ENCODE results near the gene FKBP1B. TPM values are rescaled to one million over a fixed set of nuclear protein-coding genes. Genes with fewer than 3 reads are reported as not detected.

Gene FKBP1B
- total RNA-seq, 2 experiments from 2014 or later = 0.47 TPM; not detected in 1

- intact Hi-C loops (cut with DNase I, micrococcal nuclease) = loop anchor here in 1 of 2 experiments (5.0 kb wide), 2 partner anchors 104 to 119 kb away; partner anchors contain the start of genes ATAD2B and UBXN2A
- ChIA-PET CTCF (interaction anchor here (0.5 to 2.3 kb wide), 2 partner anchors 30 to 38 kb away, joined by 3 to 14 read pairs; partner anchors contain the start of genes SF3B6 and TP53I3), POLR2A (interaction anchor here (2.0 to 4.8 kb wide), 2 partner anchors 31 to 119 kb away, joined by 38 to 77 read pairs; partner anchors contain the start of genes ATAD2B and SF3B6)
- peaks cover 30% of the 10 kb centered on the region for H3K4me1 ChIP-seq (ENCODE audit: insufficient read depth, low read length)
- no peaks in the 10 kb centered on the region for H3K9me3 ChIP-seq (ENCODE audit: control insufficient read depth in 1 of 2, insufficient read depth in 1 of 2, low read length in 2 of 2)
- peaks cover 10 to 21% of the 10 kb centered on the region in 2 experiments for H3K27me3 ChIP-seq (ENCODE audit: control insufficient read depth in 1 of 2, insufficient read depth in 2 of 2, low read length in 2 of 2)
- ATAC-seq (ENCODE audit: poor library complexity) (no peak), DNase-seq (no peak)
- H3K27ac ChIP-seq (ENCODE audit: low read depth in 1 of 2, low read length in 2 of 2) = no peak overlapping the region
- no peak overlapping the region for H3K27ac Mint-ChIP-seq
- peaks cover 36% of the 10 kb centered on the region for H3K4me1 Mint-ChIP-seq (ENCODE audit: low read depth)
- H3K4me3 ChIP-seq (ENCODE audit: low read length) = no peak overlapping the region
- no peaks in the 10 kb centered on the region for H3K9me3 Mint-ChIP-seq
- peaks cover 5% of the 10 kb centered on the region for H3K36me3 Mint-ChIP-seq (ENCODE audit: low read depth)
- H3K4me3 Mint-ChIP-seq = peak overlapping the region; percentile 94
- H3K27me3 Mint-ChIP-seq = peaks cover 10% of the 10 kb centered on the region
- H3K36me3 ChIP-seq (ENCODE audit: insufficient read depth, low read length) = no peaks in the 10 kb centered on the region
- no peak for TF ChIP-seq CTCF (IDR thresholded peaks at IDR 0.05)
These were observed 3.7 kb upstream of the FKBP1B start for GRCh38 chr2:24045511-24046508.

- intact Hi-C loops (cut with DNase I, micrococcal nuclease) = loop anchor here in 1 of 2 experiments (5.0 kb wide), 2 partner anchors 104 to 119 kb away; partner anchors contain the start of genes ATAD2B and UBXN2A
- peaks cover 36% of the 10 kb centered on the region for H3K4me1 Mint-ChIP-seq (ENCODE audit: low read depth)
- Histone ChIP-seq H3K9me3 (ENCODE audit: control insufficient read depth in 1 of 2, insufficient read depth in 1 of 2, low read length in 2 of 2) (no peaks in the 10 kb centered on the region), H3K4me3 (ENCODE audit: low read length) (peak overlapping the region; percentile 83), H3K27me3 (ENCODE audit: control insufficient read depth in 1 of 2, insufficient read depth in 2 of 2, low read length in 2 of 2) (peaks cover 10 to 21% of the 10 kb centered on the region in 2 experiments), H3K36me3 (ENCODE audit: insufficient read depth, low read length) (no peaks in the 10 kb centered on the region), H3K27ac (ENCODE audit: low read depth in 1 of 2, low read length in 2 of 2) (no peak overlapping the region), H3K4me1 (ENCODE audit: insufficient read depth, low read length) (peaks cover 30% of the 10 kb centered on the region)
- no peak overlapping the region for H3K27ac Mint-ChIP-seq
- ChIA-PET CTCF (interaction anchor here (1.4 to 2.3 kb wide), 2 partner anchors 38 to 119 kb away, joined by 13 to 14 read pairs; partner anchors contain the start of genes ATAD2B and TP53I3), POLR2A (interaction anchor here (1.4 to 4.8 kb wide), 5 partner anchors 22 to 120 kb away, joined by 3 to 77 read pairs (median 8); partner anchors contain the start of genes ATAD2B, SF3B6 and TP53I3)
- TF ChIP-seq CTCF (IDR thresholded peaks at IDR 0.05) = no peak
- no peak for DNase-seq
- H3K4me3 Mint-ChIP-seq = peak overlapping the region; percentile 94
- ATAC-seq (ENCODE audit: poor library complexity) = no peak
- peaks cover 10% of the 10 kb centered on the region for H3K27me3 Mint-ChIP-seq
- H3K36me3 Mint-ChIP-seq (ENCODE audit: low read depth) = peaks cover 5% of the 10 kb centered on the region
- H3K9me3 Mint-ChIP-seq = no peaks in the 10 kb centered on the region
These were observed 3.0 kb upstream of the FKBP1B start for GRCh38 chr2:24046599-24046929.
